ENCODE measurements around the gene MEP1A.

Gene MEP1A

GRCh38 chr6:46799657-46800056 is 6.5 kb downstream of the MEP1A start:
- no peak for DNase-seq (ENCODE audit: low read depth)
- no peak for TF ChIP-seq CTCF (IDR thresholded peaks at IDR 0.05; ENCODE audit: low read depth, low read length, missing control alignments)
- H3K4me3 ChIP-seq (ENCODE audit: low read depth, low read length) = no peak overlapping the region
- in situ Hi-C loops (cut with HindIII; ENCODE audit: low sequenced_read_pairs) = no loop called here

- no peak for DNase-seq (ENCODE audit: low read depth)
- TF ChIP-seq CTCF (IDR thresholded peaks at IDR 0.05; ENCODE audit: low read depth, low read length, missing control alignments) = no peak
- in situ Hi-C loops (cut with HindIII; ENCODE audit: low sequenced_read_pairs) = no loop called here
Measured at GRCh38 chr6:46808806-46809205, 15.6 kb downstream of the MEP1A start.

GRCh38 chr6:46815130-46815529 is 21.9 kb downstream of the MEP1A start:
- DNase-seq (ENCODE audit: low read depth) = no peak
- TF ChIP-seq CTCF (IDR thresholded peaks at IDR 0.05; ENCODE audit: low read depth, low read length, missing control alignments) = no peak
- in situ Hi-C loops (cut with HindIII; ENCODE audit: low sequenced_read_pairs) = no loop called here
- H3K4me3 ChIP-seq (ENCODE audit: low read depth, low read length) = no peak overlapping the region

More at GRCh38 chr6:46808806-46809205, 15.6 kb downstream of the MEP1A start:
- no peak overlapping the region for H3K4me3 ChIP-seq (ENCODE audit: low read depth, low read length)

DNA sequence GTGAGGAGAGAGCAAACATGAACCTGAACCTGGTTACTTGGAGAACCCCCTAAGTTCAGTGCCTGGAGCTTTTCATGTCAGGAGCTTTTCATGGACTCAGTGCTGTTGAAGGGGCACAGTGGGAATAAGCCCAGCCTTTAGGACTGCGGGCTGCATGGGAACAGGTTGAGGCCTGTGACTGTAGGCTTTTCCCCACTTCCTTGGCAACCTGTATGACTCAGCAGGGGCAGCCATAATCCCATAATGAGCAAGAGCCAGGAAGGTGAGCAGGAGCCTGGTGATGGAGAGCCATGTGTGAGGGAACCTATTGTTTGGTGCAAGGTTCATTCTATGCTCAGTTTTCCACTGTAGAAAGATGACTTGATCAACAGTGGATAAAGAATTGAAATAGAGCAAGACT is 23.4 kb downstream of the MEP1A start:
- H3K4me3 ChIP-seq (ENCODE audit: low read depth, low read length) = no peak overlapping the region
- in situ Hi-C loops (cut with HindIII; ENCODE audit: low sequenced_read_pairs) = no loop called here
- no peak for DNase-seq (ENCODE audit: low read depth)
- TF ChIP-seq CTCF (IDR thresholded peaks at IDR 0.05; ENCODE audit: low read depth, low read length, missing control alignments) = no peak

- DNase-seq (ENCODE audit: low read depth) = no peak
- no peak overlapping the region for H3K4me3 ChIP-seq (ENCODE audit: low read depth, low read length)
- TF ChIP-seq CTCF (IDR thresholded peaks at IDR 0.05; ENCODE audit: low read depth, low read length, missing control alignments) = no peak
- in situ Hi-C loops (cut with HindIII; ENCODE audit: low sequenced_read_pairs) = no loop called here
Measured at GRCh38 chr6:46819561-46819960, 26.4 kb downstream of the MEP1A start.

DNA sequence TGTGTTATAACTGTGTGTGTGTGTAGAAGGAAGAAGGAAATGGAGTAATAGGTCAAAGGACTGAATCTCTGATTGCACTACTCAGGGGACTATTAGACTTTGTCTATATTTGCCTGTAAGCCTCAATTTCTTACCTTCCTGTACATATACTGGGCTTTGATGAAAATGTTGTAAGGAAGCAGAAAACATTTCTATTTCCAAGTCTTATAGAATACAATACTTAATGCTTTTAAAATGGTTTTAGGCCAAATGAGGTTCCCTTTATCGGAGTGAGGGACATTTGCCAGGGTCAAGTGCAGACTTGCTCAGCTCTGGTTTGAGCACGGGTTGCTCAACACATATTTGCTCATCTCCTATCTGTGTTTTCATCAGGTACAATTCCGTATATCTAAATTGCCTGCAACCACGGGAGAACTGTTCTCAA is 28.3 kb downstream of the MEP1A start:
- in situ Hi-C loops (cut with HindIII; ENCODE audit: low sequenced_read_pairs) = no loop called here
- no peak for DNase-seq (ENCODE audit: low read depth)
- no peak for TF ChIP-seq CTCF (IDR thresholded peaks at IDR 0.05; ENCODE audit: low read depth, low read length, missing control alignments)
- H3K4me3 ChIP-seq (ENCODE audit: low read depth, low read length) = no peak overlapping the region

DNA sequence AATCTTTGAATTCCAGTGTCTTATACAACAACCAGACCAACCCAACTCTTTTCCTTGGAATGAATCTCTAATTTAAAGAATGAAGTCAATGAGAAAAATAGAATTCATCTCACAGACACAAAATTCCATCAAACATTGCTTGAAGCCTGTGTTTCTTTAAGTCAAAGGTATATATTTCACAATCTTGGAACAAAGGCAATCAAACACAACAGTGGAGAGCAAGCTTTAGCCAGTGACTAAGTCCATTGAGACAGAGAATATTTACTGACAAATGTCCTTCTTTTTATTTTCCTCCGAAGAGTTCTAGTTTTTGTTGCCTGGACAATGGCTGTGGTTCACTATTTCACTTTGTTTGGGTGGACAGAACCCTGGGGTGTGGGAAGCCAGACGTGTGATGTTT is 35.8 kb downstream of the MEP1A start:
- H3K4me3 ChIP-seq (ENCODE audit: low read depth, low read length) = no peak overlapping the region
- in situ Hi-C loops (cut with HindIII; ENCODE audit: low sequenced_read_pairs) = no loop called here
- no peak for TF ChIP-seq CTCF (IDR thresholded peaks at IDR 0.05; ENCODE audit: low read depth, low read length, missing control alignments)
- no peak for DNase-seq (ENCODE audit: low read depth)

Data from astrocyte of the cerebellum (primary cell).